ENCODE results near the gene CACNA1A.
"Not testable (repeated sequence)": the region's sequence is repeated elsewhere in the genome, so short reads cannot be mapped to it uniquely, and the experiment has no call there.

Gene CACNA1A

DNA sequence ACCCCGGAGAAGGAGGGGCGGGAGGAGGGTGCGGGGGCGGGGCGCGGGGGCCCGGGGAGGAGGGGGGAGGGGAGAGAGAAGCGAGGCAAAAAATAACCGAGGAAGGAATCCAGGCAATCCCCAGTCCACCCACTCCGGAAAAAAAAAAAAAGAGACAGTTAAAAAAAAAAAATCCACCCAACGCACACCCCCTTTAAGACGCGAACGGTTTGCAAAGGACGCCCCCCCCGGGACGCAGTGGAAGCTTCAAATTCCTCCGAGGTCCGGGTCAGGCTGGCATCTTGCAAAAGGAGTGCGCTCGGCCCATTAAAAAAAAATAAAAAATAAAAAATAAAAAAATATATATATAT lies at the start of gene CACNA1A:
Gene CACNA1A, minus strand, starts transcription at position 9 of the 350 bp plus-strand sequence. CDS start 255 bp downstream, outside the sequence.
- DNase-seq: peak in 17 of 56 donors; percentile 1 to 42 (median 26)

- DNase-seq: no peak
Observed at GRCh38 chr19:13554506-13555240, 48.4 kb upstream of the CACNA1A start.

DNA sequence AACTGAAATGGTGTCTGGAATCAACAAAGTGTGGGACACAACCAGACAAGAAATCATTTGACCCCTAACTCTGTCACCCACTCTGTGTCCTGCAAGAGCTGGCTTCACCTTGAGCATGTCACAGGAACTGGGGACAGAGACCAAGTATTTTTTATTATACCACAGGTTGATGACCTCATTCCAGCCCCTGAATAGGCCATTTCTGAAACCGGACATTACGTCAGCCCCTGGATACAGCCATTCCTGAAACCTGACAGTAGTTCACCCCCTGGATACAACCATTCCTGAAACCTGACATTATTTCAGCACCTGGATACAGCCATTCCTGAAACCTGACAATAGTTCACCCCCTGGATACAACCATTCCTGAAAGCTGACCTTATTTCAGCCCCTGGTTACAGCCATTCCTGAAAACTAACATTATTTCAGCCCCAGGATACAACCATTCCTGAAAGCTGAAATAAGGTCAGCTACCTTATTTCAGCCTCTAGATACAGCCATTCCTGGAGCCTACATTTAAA lies 47.7 kb upstream of the CACNA1A start:
- no peak for DNase-seq

- DNase-seq: no peak
Observed at GRCh38 chr19:13548131-13548530, 41.9 kb upstream of the CACNA1A start.

DNA sequence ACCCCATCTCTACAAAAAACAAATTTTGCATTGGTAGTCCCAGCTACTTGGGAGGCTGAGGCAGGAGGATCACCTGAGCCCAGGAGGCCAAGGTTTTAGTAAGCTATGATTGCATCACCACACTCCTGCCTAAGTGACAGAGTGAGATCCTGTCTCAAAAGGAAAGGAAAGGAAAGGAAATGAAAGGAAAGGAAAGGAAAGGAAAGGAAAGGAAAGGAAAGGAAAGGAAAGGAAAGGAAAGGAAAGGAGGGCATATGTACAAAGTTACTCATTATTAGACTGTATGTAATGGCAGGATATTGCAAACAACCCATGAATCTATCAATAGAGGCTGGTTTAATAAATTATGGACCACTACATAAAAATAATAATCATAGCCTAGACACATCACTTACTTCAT lies 40.8 kb upstream of the CACNA1A start:
- no peak for DNase-seq

- DNase-seq: no peak
Observed at GRCh38 chr19:13544423-13544822, 38.1 kb upstream of the CACNA1A start.

DNA sequence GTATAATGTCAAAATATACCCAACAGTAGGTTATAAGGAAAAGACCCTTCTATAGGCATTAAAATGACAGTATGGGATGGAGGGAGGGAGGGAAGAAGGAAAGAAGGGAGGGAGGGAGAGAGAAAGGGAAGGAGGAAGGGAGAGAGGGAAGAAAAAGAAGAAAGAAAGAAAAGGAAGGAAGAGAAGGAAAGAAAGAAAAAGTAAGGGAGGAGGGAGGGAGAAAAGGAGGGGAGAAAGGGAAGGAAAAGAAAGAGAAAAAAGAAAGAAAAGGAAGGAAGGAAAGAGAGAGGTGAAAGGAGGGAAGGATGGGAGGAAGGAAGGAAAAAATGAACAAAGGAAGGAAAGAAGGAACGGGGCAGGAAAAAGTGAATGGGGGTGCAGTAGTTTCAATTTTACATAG lies 35.3 kb upstream of the CACNA1A start:
- DNase-seq: no peak

DNA sequence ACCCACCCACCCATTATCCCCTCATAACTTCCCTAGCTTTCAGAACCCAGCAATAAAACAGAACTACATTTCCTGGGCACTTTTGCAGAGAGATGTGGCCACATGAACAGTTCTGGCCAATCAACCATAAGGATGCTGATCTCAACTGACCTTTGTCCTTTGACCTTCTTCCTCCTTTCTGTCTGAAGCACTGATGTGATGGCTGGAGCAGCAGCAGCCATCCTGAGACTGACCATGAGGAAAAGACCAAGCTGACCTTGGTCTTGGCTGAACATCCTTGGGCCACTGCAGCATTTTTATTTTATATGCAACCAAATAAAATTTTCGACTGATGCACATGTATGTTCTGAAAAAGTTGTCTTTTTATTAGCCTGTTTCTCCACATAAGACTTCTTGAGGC lies 33.1 kb upstream of the CACNA1A start:
- DNase-seq: no peak

GRCh38 chr19:13538601-13539253 lies 32.4 kb upstream of the CACNA1A start:
- DNase-seq: no peak

- DNase-seq: no peak
Observed at GRCh38 chr19:13537454-13537853, 31.2 kb upstream of the CACNA1A start.

DNA sequence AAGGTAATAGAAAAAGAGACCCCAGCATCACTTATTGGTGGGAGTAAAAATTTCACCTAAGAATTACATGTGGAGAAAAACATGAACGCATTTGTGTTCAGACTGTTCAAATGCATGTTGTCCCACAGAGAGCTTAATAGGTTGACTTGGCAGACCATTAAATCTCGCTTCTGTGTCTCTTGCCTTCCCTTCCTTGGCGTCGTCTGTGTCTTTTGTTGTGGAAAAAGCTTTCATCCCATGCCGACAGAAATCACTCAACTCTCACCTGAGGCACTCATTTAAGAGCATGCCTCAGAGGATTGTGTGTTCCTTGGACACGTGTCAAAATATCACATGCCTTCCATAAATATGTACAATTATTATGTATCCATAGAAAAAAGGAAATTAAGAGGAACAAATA lies 24.4 kb upstream of the CACNA1A start:
- DNase-seq: no peak

DNA sequence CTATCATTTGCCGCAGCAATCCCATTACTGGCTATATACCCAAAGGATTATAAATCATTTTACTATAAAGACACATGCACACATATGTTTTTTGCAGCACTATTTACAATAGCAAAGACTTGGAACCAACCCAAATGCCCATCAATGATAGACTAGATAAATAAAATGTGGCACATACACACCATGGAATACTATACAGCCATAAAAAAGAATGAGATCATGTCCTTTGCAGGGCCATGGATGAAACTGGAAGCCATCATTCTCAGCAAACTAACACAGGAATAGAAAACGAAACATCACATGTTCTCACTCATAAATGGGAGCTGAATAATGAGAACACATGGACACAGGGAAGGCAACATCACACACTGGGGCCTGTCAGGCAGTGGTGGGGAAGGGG lies 23.4 kb upstream of the CACNA1A start:
- DNase-seq: not testable (repeated sequence)

- DNase-seq: no peak
Observed at GRCh38 chr19:13526552-13526951, 20.3 kb upstream of the CACNA1A start.

DNA sequence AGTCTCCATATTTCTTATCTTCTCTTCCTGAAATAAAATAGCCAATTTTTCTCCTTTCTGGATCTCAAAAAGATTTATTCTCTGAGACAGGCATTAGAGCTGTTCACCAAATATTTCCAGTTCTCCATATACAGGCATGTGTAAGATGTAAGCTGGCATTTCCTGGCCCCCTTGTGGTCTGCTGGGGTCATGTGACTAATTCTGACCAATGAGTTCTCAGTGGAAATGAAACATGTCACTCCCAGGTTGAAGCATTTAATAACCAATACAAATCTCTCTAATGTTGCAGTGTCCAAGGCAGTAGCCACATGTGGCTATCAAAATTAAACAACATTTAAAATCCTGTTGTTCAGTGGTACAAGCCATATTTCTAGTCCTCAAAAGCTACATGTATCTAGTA lies 14.8 kb upstream of the CACNA1A start:
- no peak for DNase-seq

- DNase-seq: no peak
Observed at GRCh38 chr19:13511947-13512346, 5.7 kb upstream of the CACNA1A start.

GRCh38 chr19:13507053-13507611 lies 853 bp upstream of the CACNA1A start:
- peak in 24 of 56 donors; percentile 2 to 60 (median 20) for DNase-seq

DNA sequence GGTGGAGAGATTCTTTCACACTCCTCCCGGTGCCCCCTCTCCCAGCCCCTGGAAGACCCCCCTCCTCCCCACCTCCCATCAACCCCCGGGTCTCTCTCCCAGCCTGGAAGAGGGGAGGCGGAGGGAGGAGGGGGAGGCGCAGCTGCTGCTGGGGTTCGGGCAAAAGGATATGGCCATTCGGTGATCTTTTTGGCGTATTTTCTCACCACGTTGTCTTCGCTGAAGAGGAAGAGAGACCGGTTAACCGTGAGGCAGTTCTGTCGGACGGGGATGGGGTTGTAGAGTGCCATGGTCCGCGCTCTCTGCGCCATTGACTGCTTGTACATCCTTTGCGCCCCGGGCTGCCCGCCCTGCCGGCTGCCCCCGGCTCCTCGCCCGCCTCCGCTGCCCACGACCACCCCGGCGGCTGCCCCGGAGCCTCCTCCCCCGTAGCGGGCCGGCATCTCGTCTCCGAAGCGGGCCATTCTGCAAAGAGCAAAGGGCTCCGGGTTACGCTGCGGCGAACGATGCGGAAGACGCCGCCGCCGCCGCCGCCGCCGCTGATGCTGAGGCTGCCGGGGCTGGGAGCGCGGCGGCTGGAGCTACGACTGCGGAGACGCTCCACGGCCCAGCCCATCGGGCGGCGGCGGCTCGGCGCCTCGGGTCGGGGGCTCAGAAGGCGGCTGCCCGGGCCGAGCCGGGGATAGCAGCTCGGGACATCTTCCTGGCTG lies 363 bp downstream of the CACNA1A start:
- DNase-seq: peak in 14 of 56 donors; percentile 3 to 49 (median 26)

DNA sequence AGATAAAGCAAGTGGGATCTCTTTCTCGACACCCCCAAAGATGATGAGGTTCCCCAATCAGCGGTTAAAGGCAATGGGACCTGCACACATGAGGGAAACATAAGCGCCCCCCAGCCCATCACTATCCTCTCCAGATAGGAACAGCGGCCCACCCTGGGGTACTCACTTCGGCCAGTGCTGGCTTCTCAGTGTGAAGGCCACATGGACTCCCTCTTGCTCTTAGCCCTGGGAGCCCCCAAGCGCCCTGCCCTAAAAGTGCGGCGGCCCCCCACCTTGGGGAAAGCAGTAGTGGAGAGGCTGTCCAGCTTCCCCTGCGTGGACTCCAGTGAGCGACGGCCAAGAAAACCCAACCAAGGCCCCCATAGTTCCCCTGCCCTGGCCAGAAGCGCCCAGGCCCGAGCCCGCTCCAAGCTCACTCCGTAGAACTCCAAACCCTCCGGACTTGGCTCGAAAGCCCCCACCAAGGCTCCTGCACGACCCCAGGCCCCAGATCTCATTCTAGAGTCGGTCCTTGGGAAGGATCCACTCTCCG lies 1.0 kb downstream of the CACNA1A start:
- DNase-seq: peak in 1 of 56 donors; percentile 2

- no peak for DNase-seq
Observed at GRCh38 chr19:13503570-13504235, 2.6 kb downstream of the CACNA1A start.

- DNase-seq: no peak
Observed at GRCh38 chr19:13502231-13502630, 4.0 kb downstream of the CACNA1A start.

DNA sequence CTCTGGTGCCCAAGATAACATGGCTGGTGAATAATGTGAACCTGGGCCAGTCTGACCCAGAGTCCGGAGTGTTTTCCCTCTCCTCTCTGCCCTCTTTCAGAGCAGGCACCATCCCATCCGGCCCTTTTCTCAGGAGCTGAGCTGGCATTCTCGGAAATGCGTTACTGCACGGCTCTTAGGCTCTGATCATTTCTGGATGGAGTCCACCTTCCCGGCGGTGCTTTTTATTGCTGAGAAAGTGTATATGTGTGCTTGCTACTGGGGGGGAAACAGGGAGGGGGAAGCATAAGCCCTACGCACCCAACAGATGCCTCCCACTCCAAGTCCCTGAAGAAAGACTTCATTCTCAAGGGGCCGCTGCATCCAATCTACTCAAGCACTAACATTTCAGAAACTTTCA lies 6.6 kb downstream of the CACNA1A start:
- DNase-seq: no peak

Measured in nucleus accumbens (tissue), 56 donors.